H9 (cell line): ENCODE data around the gene DNAJB2. TPM values are rescaled to one million over a fixed set of nuclear protein-coding genes. Genes with fewer than 3 reads are reported as not detected.
A peak's percentile ranks its signal among the peaks of the same experiment; 100 is the strongest.

Experiments
- DNase-seq: peaks from one replicate; pipeline ENCODE4 v3.0.0-alpha.2; 2017
- H2AFZ ChIP-seq: one replicate; pipeline ENCODE4 v1.6.1; 2013; ENCODE audit warnings: mild to moderate bottlenecking, low read length, control low read depth, moderate library complexity
- H2AK5ac ChIP-seq: 2 replicates; pipeline ENCODE4 v1.6.1; 2013; ENCODE audit warnings: low read length, control low read depth, mixed read lengths; ENCODE audit not compliant: insufficient read length
- H2BK120ac ChIP-seq: one replicate; pipeline ENCODE4 v1.6.1; 2013; ENCODE audit warnings: low read depth, mild to moderate bottlenecking, low read length, control low read depth, inconsistent platforms; ENCODE audit not compliant: poor library complexity, severe bottlenecking
- H2BK12ac ChIP-seq: 2 replicates; pipeline ENCODE4 v1.6.1; 2013; ENCODE audit warnings: low read length, control low read depth, mixed read lengths, low read depth; ENCODE audit not compliant: insufficient read length
- H2BK15ac ChIP-seq: 2 replicates; pipeline ENCODE4 v1.6.1; 2013; ENCODE audit warnings: low read depth, low read length, control low read depth
- H2BK20ac ChIP-seq: one replicate; pipeline ENCODE4 v1.6.1; 2013; ENCODE audit warnings: low read depth, mild to moderate bottlenecking, low read length, control low read depth, inconsistent platforms; ENCODE audit not compliant: poor library complexity, severe bottlenecking
- H2BK5ac ChIP-seq: 2 replicates; pipeline ENCODE4 v1.6.1; 2013; ENCODE audit warnings: low read length, control low read depth, mixed read lengths; ENCODE audit not compliant: insufficient read length
- H3K14ac ChIP-seq: 2 replicates; pipeline ENCODE4 v1.6.1; 2013; ENCODE audit warnings: low read length, control low read depth; ENCODE audit not compliant: insufficient read depth
- H3K18ac ChIP-seq: 2 replicates; pipeline ENCODE4 v1.6.1; 2013; ENCODE audit warnings: low read depth, mild to moderate bottlenecking, mixed read lengths, low read length, control low read depth; ENCODE audit not compliant: insufficient read length
- H3K23ac ChIP-seq: 2 replicates; pipeline ENCODE4 v1.6.1; 2013; ENCODE audit warnings: low read length, control low read depth, mixed read lengths, low read depth; ENCODE audit not compliant: insufficient read length
- H3K23me2 ChIP-seq: 2 replicates; pipeline ENCODE4 v1.6.1; 2013; ENCODE audit warnings: low read depth, mild to moderate bottlenecking, mixed read lengths, low read length, control low read depth; ENCODE audit not compliant: insufficient read length, poor library complexity, severe bottlenecking
- H3K27ac ChIP-seq: 2 replicates; pipeline ENCODE4 v1.5.1; 2013; ENCODE audit warnings: low read length, control low read depth, mixed read lengths, low read depth; ENCODE audit not compliant: insufficient read length
- H3K27me3 ChIP-seq: 2 replicates; pipeline ENCODE4 v1.6.1; 2013; ENCODE audit warnings: low read length, control low read depth, inconsistent platforms; ENCODE audit not compliant: insufficient read depth
- H3K4ac ChIP-seq: 2 replicates; pipeline ENCODE4 v1.6.1; 2013; ENCODE audit warnings: low read depth, mild to moderate bottlenecking, control low read depth, inconsistent platforms, low read length, moderate library complexity
- H3K4me1 ChIP-seq: 2 replicates; pipeline ENCODE4 v1.6.1; 2013; ENCODE audit warnings: low read length, control low read depth, inconsistent platforms; ENCODE audit not compliant: insufficient read depth
- H3K4me2 ChIP-seq: 2 replicates; pipeline ENCODE4 v1.6.1; 2013; ENCODE audit warnings: low read length, control low read depth, mixed read lengths; ENCODE audit not compliant: insufficient read length, insufficient read depth
- H3K56ac ChIP-seq: 2 replicates; pipeline ENCODE4 v1.6.1; 2013; ENCODE audit warnings: low read depth, mild to moderate bottlenecking, mixed read lengths, low read length, control low read depth; ENCODE audit not compliant: insufficient read length
- H3K79me1 ChIP-seq: 2 replicates; pipeline ENCODE4 v1.6.1; 2013; ENCODE audit warnings: low read depth, mild to moderate bottlenecking, moderate library complexity, low read length, control low read depth, inconsistent platforms; ENCODE audit not compliant: insufficient read depth, poor library complexity, severe bottlenecking
- H3K79me2 ChIP-seq: 2 replicates; pipeline ENCODE4 v1.6.1; 2013; ENCODE audit warnings: low read length, control low read depth, inconsistent platforms; ENCODE audit not compliant: insufficient read depth
- H3K9ac ChIP-seq: 2 replicates; pipeline ENCODE4 v1.6.1; 2013; ENCODE audit warnings: low read length, control low read depth, mixed read lengths; ENCODE audit not compliant: insufficient read length; ENCODE audit errors: extremely low read depth
- H3K9me3 ChIP-seq: one replicate; pipeline ENCODE4 v1.6.1; 2013; ENCODE audit warnings: low read depth, low read length, inconsistent platforms; ENCODE audit not compliant: control insufficient read depth
- H3T11ph ChIP-seq: one replicate; pipeline ENCODE4 v1.6.1; 2013; ENCODE audit warnings: mild to moderate bottlenecking, low read length, control low read depth, inconsistent platforms
- H4K20me1 ChIP-seq: one replicate; pipeline ENCODE4 v1.6.1; 2013; ENCODE audit not compliant: control insufficient read depth, insufficient read length, insufficient read depth
- H4K5ac ChIP-seq: 2 replicates; pipeline ENCODE4 v1.6.1; 2013; ENCODE audit warnings: low read depth, mild to moderate bottlenecking, mixed read lengths, low read length, control low read depth; ENCODE audit not compliant: insufficient read length
- H4K8ac ChIP-seq: replicated peaks from 2 replicates; pipeline ENCODE4 v1.6.1; 2013; ENCODE audit warnings: low read length, control low read depth, mixed read lengths, low read depth; ENCODE audit not compliant: insufficient read length
- H4K91ac ChIP-seq: 2 replicates; pipeline ENCODE4 v1.6.1; 2013; ENCODE audit warnings: low read depth, mild to moderate bottlenecking, moderate library complexity, mixed read lengths, low read length, control low read depth; ENCODE audit not compliant: insufficient read length
- H3K27ac Mint-ChIP-seq, 3 experiments: 2 replicates in 2 of 3; 3 replicates in 1 of 3; pipeline ENCODE4 v1.8.0; 2020 to 2021; ENCODE audit warnings: mixed read lengths in 3 of 3, mild to moderate bottlenecking in 1 of 3, moderate library complexity in 1 of 3
- H3K27me3 Mint-ChIP-seq: 2 replicates; pipeline ENCODE4 v1.8.0; 2021; ENCODE audit warnings: low read depth, mild to moderate bottlenecking, moderate library complexity, mixed read lengths
- H3K36me3 Mint-ChIP-seq, 3 experiments: 2 replicates in 2 of 3; 3 replicates in 1 of 3; pipeline ENCODE4 v1.8.0; 2020 to 2021; ENCODE audit warnings: low read depth in 3 of 3, mixed read lengths in 3 of 3; ENCODE audit not compliant: insufficient read depth in 1 of 3
- H3K4me1 Mint-ChIP-seq, 2 experiments: 2 replicates each; pipeline ENCODE4 v1.8.0; 2020; ENCODE audit warnings: mixed read lengths in 2 of 2
- H3K4me3 Mint-ChIP-seq, 2 experiments: 2 replicates in 1 of 2; 3 replicates in 1 of 2; pipeline ENCODE4 v1.8.0; 2020 to 2021; ENCODE audit warnings: mild to moderate bottlenecking in 2 of 2, mixed read lengths in 2 of 2, moderate library complexity in 1 of 2
- H3K9me3 Mint-ChIP-seq, 2 experiments: 2 replicates in 1 of 2; 3 replicates in 1 of 2; pipeline ENCODE4 v1.8.0; 2020; ENCODE audit warnings: mild to moderate bottlenecking in 2 of 2, mixed read lengths in 2 of 2, moderate library complexity in 1 of 2
- CTCF ChIP-seq: fragments of 200-600 bp; sonication (generic); conservative IDR thresholded peaks from 3 replicates; pipeline ENCODE4 v1.8.0; 2021; ENCODE audit warnings: antibody characterized with exemption, mild to moderate bottlenecking
- WGBS: extraction: QIAGEN DNeasy Blood & Tissue Kit; methylation state at CpG from one replicate; pipeline ENCODE4 v1.1.7; 2013; ENCODE audit warnings: missing lambda C conversion rate, low lambda C conversion rate, mixed read lengths; ENCODE audit not compliant: insufficient read length; ENCODE audit errors: extremely low coverage; 5-methylcytosine and 5-hydroxymethylcytosine counted together
- total RNA-seq: library from RNA; stranded (reverse); gene quantifications from 2 replicates; pipeline ENCODE4 v1.2.1, GENCODE V29; 2021

Gene DNAJB2
- total RNA-seq, 1 experiment from 2014 or later: 34.1 TPM

- Histone ChIP-seq H4K8ac (no peak overlapping the region), H2BK20ac (no peak overlapping the region), H2BK120ac (no peak overlapping the region), H3K4me2 (no peak overlapping the region), H3K14ac (no peak overlapping the region), H3K4ac (no peak overlapping the region), H4K5ac (no peak overlapping the region), H3K23me2 (peaks cover 5% of the 10 kb centered on the region), H3K56ac (no peak overlapping the region), H3K18ac (no peak overlapping the region), H3K79me2 (no peaks in the 10 kb centered on the region), H3T11ph (no peak overlapping the region), H2AK5ac (no peak overlapping the region), H3K27ac (no peak overlapping the region), H3K27me3 (no peaks in the 10 kb centered on the region), H3K4me1 (peaks cover 5% of the 10 kb centered on the region), H2BK15ac (no peak overlapping the region), H3K9ac (no peak overlapping the region), H4K20me1 (no peaks in the 10 kb centered on the region), H2BK5ac (no peak overlapping the region), H4K91ac (no peak overlapping the region), H2AFZ (no peak overlapping the region), H3K23ac (no peak overlapping the region), H3K9me3 (no peaks in the 10 kb centered on the region), H2BK12ac (no peak overlapping the region), H3K79me1 (no peaks in the 10 kb centered on the region)
- peaks cover 31 to 42% of the 10 kb centered on the region in 2 experiments for H3K4me1 Mint-ChIP-seq
- WGBS: no CpG with 5 or more reads among the region's 17 CpGs
- peaks cover 9 to 24% (median 23%) of the 10 kb centered on the region in 3 experiments; a peak in 6 of 7 replicates for H3K36me3 Mint-ChIP-seq
- H3K4me3 Mint-ChIP-seq: no peak overlapping the region
- no peak; the same call in 2 of the 3 replicates for TF ChIP-seq CTCF
- peaks cover 23% of the 10 kb centered on the region for H3K27me3 Mint-ChIP-seq
- H3K9me3 Mint-ChIP-seq: no peaks in the 10 kb centered on the region
- DNase-seq: no peak
- H3K27ac Mint-ChIP-seq: peak overlapping the region in 1 of 3 experiments; percentile 40; a peak in 1 of 7 replicates
Measured at GRCh38 chr2:219247678-219248642, 31.2 kb upstream of the DNAJB2 start.
